A549 (cell line): Measurements from ENCODE around the gene PNLIPRP3.

Source experiments
- CBX8 ChIP-seq: fragments of 200-600 bp; sonication (generic); IDR thresholded peaks from 2 replicates; pipeline ENCODE4 v1.6.1; 2016
- CTCF ChIP-seq: fragments of >200 bp; sonication (Bioruptor Twin); formaldehyde crosslinking; IDR thresholded peaks from 3 replicates; pipeline ENCODE4 v1.5.1; 2016
- FOSL2 ChIP-seq, 2 experiments: fragments of 450-650 bp in 1 of 2; fragments of >200 bp in 1 of 2; sonication (Bioruptor Twin) in 1 of 2; formaldehyde crosslinking; IDR thresholded peaks; 2 replicates each; pipeline versions ENCODE4 v1.5.0 to v1.6.1; 2016 to 2020; ENCODE audit warnings: mild to moderate bottlenecking in 1 of 2, moderate library complexity in 1 of 2
- HMGXB4 ChIP-seq: fragments of 250-450 bp; sonication (Bioruptor Pico); IDR thresholded peaks from 2 replicates; pipeline ENCODE4 v1.5.0; 2021; ENCODE audit warnings: mild to moderate bottlenecking, moderate library complexity, borderline replicate concordance
- MAFK ChIP-seq: fragments of 450-650 bp; IDR thresholded peaks from 2 replicates; pipeline ENCODE4 v1.6.1; 2014; ENCODE audit not compliant: partially characterized antibody
- POLR2A ChIP-seq: IDR thresholded peaks from 2 replicates; pipeline ENCODE4 v1.6.1; 2012; ENCODE audit warnings: mild to moderate bottlenecking, low read length
- RFX5 ChIP-seq: fragments of 450-650 bp; IDR thresholded peaks from 2 replicates; pipeline ENCODE4 v1.7.1; 2014; ENCODE audit warnings: antibody characterized with exemption, mild to moderate bottlenecking, moderate library complexity
- SMC3 ChIP-seq: fragments of >200 bp; sonication (Bioruptor Twin); formaldehyde crosslinking; IDR thresholded peaks from 3 replicates; pipeline ENCODE4 v1.6.1; 2018; ENCODE audit warnings: inconsistent platforms
- SREBF2 ChIP-seq: fragments of 450-650 bp; IDR thresholded peaks from 2 replicates; pipeline ENCODE4 v1.6.1; 2014; ENCODE audit warnings: mild to moderate bottlenecking, moderate library complexity
- USF2 ChIP-seq: fragments of 450-650 bp; IDR thresholded peaks from 2 replicates; pipeline ENCODE4 v1.6.1; 2014; ENCODE audit warnings: antibody characterized with exemption

GRCh38 chr10:116487522-116488430 is 60.1 kb downstream of the PNLIPRP3 start:
- TF ChIP-seq CTCF = no peak
- TF ChIP-seq CBX8 = no peak
- TF ChIP-seq SMC3 = no peak
- no peak for TF ChIP-seq FOSL2 (IDR thresholded peaks at IDR 0.05)
- TF ChIP-seq FOSL2 (CRISPR knock-in tag; IDR thresholded peaks at IDR 0.05) = no peak
- TF ChIP-seq POLR2A = no peak
- no peak for TF ChIP-seq MAFK
- TF ChIP-seq USF2 = no peak
- no peak for TF ChIP-seq SREBF2
- no peak for TF ChIP-seq RFX5
- no peak for TF ChIP-seq HMGXB4 (CRISPR knock-in tag)
